T47D (cell line): Measurements from ENCODE around the gene ZSCAN2.

ENCODE experiments used
- DNase-seq, 2 experiments: peaks; one replicate each; pipeline versions ENCODE4 v3.0.0 to v3.0.0-alpha.2; 2011 to 2012; ENCODE audit warnings: low read depth in 1 of 2, low spot score in 1 of 2
- JUND ChIP-seq: IDR thresholded peaks from 2 replicates; pipeline ENCODE4 v1.6.1; 2012; ENCODE audit warnings: low read depth
- in situ Hi-C: cut with HindIII; loops from 2 replicates; pipeline ENCODE4 v1.10.0; 2016; ENCODE audit warnings: low sequenced_read_pairs, low pct_unique_long_range_greater_than_20kb

Gene ZSCAN2

DNA sequence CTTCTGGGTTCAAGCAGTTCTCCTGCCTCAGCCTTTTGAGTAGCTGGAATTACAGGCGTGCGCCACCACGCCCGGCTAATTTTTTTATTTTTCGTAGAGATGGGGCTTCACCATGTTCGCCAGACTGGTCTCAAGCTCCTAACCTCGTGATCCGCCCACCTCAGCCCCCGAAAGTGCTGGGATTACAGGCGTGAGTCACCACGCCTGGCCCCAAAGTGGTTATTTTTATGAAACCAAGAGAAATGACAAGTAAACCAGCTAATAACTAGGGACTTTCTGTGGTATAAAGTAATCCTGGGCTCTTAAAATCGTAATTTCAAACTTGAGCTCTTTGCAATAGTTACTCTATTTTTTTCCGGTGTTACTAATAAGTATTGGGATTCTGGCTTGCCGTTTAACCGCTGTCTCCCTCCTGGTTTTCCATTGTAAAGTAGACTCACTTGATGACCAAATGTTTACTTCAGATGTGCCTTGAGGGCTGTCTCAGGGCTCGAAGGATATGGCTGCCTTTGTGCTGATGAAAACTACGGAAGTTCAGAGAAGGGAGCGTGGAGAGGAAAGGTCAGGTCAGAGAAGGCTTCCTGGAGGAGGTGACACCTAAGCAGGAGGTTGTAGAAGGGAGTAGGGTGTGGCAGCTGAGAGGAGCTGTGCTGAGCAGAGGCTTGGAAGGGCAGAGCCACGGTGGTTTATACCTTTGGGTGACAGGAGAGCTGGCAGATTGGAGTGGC is 4.2 kb downstream of the ZSCAN2 start:
- no peak for DNase-seq
- no peak for TF ChIP-seq JUND
- in situ Hi-C loops, result no loop called here

DNA sequence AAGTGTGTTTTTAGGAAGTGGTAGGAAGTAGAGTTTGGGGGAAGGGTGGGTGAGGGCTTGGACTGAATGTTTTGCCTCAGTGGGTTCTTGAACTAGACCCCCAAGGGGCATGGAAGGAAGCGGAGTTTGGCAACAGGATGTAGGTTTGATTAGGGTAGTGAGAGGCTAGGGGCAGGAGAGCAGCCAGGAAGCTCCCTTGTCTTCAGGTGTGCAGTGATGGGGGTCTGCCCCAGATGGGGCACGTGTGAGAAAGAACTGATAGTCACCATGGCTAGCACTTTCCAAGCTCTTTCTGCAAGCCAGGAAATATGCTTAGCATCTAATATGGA is 4.7 kb downstream of the ZSCAN2 start:
- in situ Hi-C loops, result no loop called here
- DNase-seq, result no peak
- TF ChIP-seq JUND, result no peak

DNA sequence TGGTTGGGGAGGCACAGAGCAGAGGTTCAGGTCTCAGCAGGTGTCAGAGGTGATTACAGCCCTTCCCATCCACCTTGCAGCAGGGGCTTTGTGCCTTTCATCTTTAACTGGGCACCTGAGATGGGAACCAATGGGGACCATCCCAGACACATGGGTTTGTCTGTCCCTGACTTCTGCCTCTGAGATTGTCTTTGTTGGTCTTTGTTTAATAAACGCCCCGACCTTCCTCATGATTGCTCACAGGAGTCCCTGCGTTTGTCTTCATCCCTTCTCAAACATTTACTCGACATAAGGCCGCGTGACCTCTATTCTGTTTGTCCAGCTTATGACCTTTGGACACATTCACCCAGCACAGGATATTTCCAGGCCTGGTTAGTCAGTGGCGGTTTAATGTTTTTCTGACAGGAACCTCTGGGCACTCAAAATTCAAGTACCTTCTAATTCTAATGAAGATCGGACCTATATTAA is 5.9 kb downstream of the ZSCAN2 start:
- in situ Hi-C loops, result no loop called here
- no peak for TF ChIP-seq JUND
- DNase-seq, result no peak

DNA sequence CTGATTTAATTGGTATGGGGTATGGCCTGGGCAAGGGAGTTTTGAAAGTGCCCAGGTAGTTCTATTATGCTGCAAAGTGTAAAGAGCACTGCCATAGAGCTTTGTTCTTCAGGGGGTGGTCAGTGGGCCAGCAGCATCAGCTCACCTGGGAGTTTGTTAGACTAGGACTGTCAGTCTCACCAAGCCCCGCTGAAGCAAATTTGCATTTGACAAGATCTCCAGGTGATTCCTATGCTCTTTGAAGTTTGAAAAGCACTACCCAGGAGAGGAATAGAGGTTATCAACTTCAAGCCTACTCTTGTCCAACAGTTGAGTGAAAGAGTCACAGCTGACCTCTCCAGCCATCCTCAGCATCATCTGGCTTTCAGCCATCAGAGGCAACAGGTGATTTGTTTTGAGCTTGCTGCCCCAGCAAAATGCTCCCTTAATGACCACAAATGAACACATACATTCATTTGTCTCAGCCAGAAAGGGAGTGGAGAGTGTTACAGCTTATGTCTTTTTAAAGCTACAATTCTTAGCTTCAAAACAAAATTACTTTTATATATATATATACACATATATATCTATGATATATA is 8.0 kb downstream of the ZSCAN2 start:
- no peak for DNase-seq
- TF ChIP-seq JUND, result no peak
- in situ Hi-C loops, result no loop called here

DNA sequence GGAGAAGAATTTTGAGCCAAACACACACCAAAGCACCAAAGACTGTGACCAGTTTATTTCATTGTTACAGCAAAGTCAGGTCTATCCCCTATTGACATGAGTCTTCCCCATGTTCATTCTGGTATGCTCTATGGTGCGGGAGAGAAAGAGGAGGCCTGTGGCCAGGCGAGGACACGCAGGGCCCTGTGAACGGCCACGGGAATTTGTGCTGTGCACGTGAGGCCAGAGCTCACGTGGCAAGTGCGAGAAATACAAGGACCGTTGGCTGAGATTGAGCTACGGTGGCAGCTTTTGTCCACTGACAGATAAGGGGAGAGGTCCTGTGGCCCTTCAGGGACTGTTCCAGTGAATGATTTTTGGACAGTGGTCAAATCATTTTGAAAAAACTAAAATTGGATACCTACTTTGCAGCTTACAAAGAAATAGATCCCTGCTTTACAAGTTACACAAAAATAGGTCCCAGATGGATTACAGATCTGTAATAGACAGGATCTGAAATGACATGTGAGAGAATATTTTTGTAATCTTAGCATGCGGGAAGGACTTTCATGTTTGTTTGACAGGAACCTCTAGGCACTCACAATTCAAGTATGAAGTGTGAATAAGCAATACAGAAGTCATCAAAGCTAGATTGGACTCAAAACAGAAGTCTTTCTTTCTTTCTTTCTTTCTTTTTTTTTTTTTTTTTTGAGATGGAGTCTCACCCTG is 9.2 kb downstream of the ZSCAN2 start:
- in situ Hi-C loops, result no loop called here
- DNase-seq, result no peak
- TF ChIP-seq JUND, result no peak

DNA sequence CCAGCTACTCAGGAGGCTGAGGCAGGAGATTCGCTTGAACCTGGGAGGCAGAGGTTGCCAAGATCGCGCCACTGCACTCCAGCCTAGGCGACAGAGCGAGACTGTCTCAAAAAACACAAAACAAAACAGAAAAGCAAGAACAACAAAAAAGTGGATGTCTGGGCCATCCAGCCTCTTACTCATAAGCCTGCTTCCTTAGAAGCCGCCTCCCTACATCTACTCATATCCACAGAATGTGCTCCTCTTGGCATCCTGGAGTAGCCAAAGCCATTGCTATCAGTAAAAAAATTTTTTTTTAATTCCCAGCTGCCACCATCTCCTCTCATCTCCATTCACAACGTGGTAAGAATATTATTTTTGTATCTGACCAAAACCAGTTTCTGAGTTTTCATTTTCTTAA is 10.8 kb downstream of the ZSCAN2 start:
- in situ Hi-C loops, result no loop called here
- DNase-seq, result no peak
- no peak for TF ChIP-seq JUND

DNA sequence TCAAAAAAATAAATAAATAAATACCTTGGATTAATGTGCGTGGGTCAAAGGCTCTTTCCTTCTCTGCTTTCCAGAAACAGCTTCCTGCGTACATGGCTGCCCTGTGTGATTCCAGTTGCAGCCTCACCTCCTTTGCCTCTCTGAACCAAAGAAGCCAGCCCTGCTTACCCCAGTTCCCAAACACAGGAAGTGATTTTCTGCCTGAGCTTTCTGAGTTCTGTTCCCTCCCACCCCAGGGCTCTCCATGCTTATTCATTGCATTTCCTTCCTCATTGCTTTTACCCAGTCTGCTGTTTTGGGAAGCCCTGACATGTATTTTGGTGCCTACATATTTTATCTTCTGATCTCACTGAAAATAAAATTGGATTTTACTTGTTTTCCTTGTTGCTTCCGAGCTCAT is 15.4 kb downstream of the ZSCAN2 start:
- no peak for DNase-seq
- in situ Hi-C loops, result no loop called here
- TF ChIP-seq JUND, result no peak

DNA sequence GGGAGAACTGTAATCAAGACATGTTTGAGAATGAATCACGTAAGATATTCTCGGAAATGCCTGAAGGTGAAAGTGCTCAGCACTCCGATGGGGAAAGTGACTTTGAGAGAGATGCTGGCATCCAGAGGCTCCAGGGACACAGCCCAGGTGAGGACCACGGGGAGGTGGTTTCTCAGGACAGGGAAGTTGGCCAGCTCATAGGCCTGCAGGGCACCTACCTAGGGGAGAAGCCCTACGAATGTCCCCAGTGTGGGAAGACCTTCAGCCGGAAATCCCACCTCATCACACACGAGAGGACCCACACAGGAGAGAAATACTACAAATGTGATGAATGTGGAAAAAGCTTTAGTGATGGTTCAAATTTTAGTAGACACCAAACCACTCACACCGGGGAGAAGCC is 19.8 kb downstream of the ZSCAN2 start:
- TF ChIP-seq JUND, result no peak
- no peak for DNase-seq
- in situ Hi-C loops, result no loop called here

DNA sequence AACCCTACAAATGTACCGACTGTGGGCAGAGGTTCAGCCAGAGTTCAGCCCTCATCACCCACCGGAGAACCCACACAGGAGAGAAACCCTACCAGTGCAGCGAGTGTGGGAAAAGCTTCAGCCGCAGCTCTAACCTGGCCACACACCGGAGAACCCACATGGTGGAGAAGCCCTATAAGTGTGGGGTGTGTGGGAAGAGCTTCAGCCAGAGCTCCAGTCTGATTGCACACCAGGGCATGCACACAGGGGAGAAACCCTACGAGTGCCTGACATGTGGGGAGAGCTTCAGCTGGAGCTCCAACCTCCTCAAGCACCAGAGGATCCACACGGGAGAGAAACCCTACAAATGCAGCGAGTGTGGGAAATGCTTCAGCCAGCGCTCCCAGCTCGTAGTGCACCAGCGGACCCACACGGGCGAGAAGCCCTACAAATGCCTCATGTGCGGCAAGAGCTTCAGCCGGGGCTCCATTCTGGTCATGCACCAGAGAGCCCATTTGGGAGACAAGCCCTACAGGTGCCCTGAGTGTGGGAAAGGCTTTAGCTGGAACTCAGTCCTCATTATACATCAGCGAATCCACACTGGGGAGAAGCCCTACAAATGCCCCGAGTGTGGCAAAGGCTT is 20.7 kb downstream of the ZSCAN2 start:
- in situ Hi-C loops, result no loop called here
- no peak for DNase-seq
- no peak for TF ChIP-seq JUND

DNA sequence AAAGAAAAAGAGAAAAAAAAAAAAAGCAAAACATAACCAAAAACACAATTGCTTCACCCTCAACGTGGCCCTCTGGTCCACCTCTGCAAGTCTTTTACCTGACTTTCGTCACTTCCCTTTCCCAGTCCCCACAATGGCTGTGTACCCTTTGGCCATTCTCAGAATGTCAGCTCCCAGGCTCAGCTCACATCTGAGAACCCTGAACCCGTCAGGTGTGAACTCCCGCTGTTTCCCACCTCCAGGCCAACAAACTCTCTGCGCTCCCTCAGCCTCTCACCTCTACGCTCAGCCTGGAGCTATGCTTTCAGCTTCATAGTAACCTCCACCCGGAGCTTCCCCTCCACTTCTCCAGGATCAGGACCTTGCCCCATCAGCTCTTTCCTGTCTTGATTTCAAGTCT is 23.6 kb downstream of the ZSCAN2 start:
- in situ Hi-C loops, result no loop called here
- DNase-seq, result no peak
- no peak for TF ChIP-seq JUND

DNA sequence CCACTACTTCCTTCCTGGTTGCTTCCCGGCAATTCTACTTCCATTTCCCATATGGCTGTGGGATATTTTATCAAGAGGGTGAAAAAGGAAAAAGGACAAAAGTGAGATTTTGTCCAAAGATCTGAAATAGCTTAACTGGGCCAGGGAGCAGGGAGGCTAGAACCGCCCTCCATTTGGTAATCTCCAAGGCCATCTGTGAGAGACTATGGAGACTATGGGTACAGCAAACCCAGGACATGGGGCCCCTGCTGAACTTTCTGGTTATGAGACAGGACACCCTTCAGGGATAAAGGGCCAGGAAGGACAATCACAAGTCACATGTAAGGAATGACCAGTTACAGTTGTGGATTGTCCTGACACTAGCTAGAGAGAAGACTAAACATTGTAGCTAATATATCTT is 24.3 kb downstream of the ZSCAN2 start:
- in situ Hi-C loops, result no loop called here

DNA sequence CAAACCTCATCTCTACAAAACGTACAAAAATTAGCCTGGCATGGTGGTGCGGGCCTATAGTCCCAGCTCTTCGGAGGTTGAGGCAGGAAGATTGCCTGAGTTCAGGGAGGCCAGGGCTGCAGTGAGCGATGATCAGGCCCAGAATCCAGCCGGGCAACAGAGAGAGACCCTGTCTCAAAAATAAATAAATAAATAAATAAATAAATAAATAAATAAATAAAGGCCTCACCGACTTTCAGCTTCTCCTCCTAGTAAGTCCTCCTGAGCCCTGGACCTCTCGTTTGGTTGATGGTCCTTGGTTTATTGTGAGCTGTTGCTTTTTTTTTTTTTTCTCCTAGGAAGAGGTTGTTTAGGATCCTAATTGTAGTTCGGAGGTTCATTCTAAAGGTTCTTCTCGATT is 28.2 kb downstream of the ZSCAN2 start:
- in situ Hi-C loops, result no loop called here
- no peak for DNase-seq
- TF ChIP-seq JUND, result no peak

More for the DNA sequence above, 24.3 kb downstream of the ZSCAN2 start:
- TF ChIP-seq JUND, result no peak
- no peak for DNase-seq

DNA sequence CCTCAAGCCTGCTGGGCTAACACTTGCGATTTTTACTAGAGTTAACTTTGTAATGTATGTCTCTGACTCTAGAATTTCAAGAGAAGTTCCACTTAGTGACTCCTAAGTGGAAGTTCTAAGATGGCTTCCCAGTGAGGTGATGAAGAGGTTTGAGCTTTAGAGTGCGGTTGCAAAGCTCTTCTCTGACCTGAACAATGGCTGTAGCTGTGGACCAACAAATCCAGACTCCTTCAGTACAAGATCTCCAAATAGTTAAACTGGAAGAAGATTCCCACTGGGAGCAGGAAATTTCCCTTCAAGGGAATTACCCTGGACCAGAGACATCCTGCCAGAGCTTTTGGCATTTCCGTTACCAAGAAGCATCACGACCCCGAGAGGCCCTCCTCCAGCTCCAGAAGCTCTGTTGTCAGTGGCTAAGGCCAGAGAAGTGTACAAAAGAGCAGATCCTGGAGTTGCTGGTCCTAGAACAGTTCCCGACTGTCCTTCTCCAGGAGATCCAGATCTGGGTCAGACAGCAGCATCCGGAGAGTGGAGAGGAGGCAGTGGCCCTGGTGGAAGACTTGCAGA is 31.0 kb downstream of the ZSCAN2 start:
- TF ChIP-seq JUND, result no peak
- no peak for DNase-seq
- in situ Hi-C loops, result no loop called here
